Measurements from ENCODE around the gene WFDC12.

The WFDC12 gene

GRCh38 chr20:45138561-45139300 is 14.5 kb upstream of the WFDC12 start:
- no peak for DNase-seq (ENCODE audit: low read depth)

GRCh38 chr20:45136911-45137310 is 12.6 kb upstream of the WFDC12 start:
- TF ChIP-seq CTCF (IDR thresholded peaks at IDR 0.05; ENCODE audit: low read depth, low read length, missing control alignments): no peak
- H3K4me3 ChIP-seq (ENCODE audit: low read depth, low read length): no peak overlapping the region
- no peak for DNase-seq (ENCODE audit: low read depth)
- in situ Hi-C loops (cut with HindIII; ENCODE audit: low sequenced_read_pairs): no loop called here

More at GRCh38 chr20:45138561-45139300, 14.5 kb upstream of the WFDC12 start:
- in situ Hi-C loops (cut with HindIII; ENCODE audit: low sequenced_read_pairs): no loop called here
- peak; percentile 53 for TF ChIP-seq CTCF (IDR thresholded peaks at IDR 0.05; ENCODE audit: low read depth, low read length, missing control alignments)
- H3K4me3 ChIP-seq (ENCODE audit: low read depth, low read length): no peak overlapping the region

DNA sequence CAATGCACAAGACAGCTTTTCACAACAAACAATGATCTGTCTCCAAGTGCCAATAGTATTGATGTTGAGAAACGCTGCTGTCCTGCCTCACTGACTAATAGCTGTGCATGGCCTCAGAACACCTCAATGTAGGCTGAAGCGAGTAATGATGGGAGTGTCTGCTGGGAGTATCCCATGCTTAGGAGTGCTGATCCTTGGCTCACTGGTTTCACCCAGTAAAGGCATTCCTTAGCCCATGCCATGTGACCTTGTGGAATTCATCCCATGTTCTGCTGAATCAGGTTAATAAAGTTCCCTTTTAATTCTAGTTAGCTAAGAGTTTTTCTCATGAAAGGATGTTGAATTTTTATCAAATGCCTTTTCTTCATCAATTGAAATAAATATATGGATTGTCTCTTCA is 3.8 kb upstream of the WFDC12 start:
- no peak for TF ChIP-seq CTCF (IDR thresholded peaks at IDR 0.05; ENCODE audit: low read depth, low read length, missing control alignments)
- no peak for DNase-seq (ENCODE audit: low read depth)
- in situ Hi-C loops (cut with HindIII; ENCODE audit: low sequenced_read_pairs): no loop called here
- no peak overlapping the region for H3K4me3 ChIP-seq (ENCODE audit: low read depth, low read length)

- in situ Hi-C loops (cut with HindIII; ENCODE audit: low sequenced_read_pairs): no loop called here
- no peak for DNase-seq (ENCODE audit: low read depth)
- H3K4me3 ChIP-seq (ENCODE audit: low read depth, low read length): no peak overlapping the region
- TF ChIP-seq CTCF (IDR thresholded peaks at IDR 0.05; ENCODE audit: low read depth, low read length, missing control alignments): no peak
Observed at GRCh38 chr20:45121388-45121787, 2.9 kb downstream of the WFDC12 start.

- in situ Hi-C loops (cut with HindIII; ENCODE audit: low sequenced_read_pairs): no loop called here
- TF ChIP-seq CTCF (IDR thresholded peaks at IDR 0.05; ENCODE audit: low read depth, low read length, missing control alignments): no peak
- H3K4me3 ChIP-seq (ENCODE audit: low read depth, low read length): no peak overlapping the region
- DNase-seq (ENCODE audit: low read depth): no peak
Observed at GRCh38 chr20:45119556-45120266, 4.6 kb downstream of the WFDC12 start.

DNA sequence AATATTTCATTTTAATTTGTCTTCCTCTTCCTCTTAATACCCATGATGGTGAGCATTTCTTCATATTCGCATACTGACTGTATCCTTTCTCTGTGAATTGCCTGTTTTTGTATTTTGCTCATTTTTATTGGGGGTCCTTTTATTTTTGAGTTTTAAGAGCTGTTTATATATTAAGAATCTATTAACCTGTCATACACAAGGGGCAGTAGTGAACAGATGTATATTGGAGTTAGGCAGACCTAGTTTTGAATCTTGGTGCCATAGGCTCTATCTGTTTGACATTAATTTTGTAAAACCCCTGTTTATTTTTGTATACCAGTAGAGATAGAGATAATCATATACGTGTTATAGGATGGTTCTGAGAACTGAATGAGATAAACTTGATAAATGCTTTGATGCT is 6.2 kb downstream of the WFDC12 start:
- in situ Hi-C loops (cut with HindIII; ENCODE audit: low sequenced_read_pairs): no loop called here
- no peak for TF ChIP-seq CTCF (IDR thresholded peaks at IDR 0.05; ENCODE audit: low read depth, low read length, missing control alignments)
- no peak overlapping the region for H3K4me3 ChIP-seq (ENCODE audit: low read depth, low read length)
- no peak for DNase-seq (ENCODE audit: low read depth)

All from astrocyte of the cerebellum (primary cell).